ENCODE measurements around the gene ISL2.
A peak's percentile ranks its signal among the peaks of the same experiment; 100 is the strongest.

ISL2 gene

DNA sequence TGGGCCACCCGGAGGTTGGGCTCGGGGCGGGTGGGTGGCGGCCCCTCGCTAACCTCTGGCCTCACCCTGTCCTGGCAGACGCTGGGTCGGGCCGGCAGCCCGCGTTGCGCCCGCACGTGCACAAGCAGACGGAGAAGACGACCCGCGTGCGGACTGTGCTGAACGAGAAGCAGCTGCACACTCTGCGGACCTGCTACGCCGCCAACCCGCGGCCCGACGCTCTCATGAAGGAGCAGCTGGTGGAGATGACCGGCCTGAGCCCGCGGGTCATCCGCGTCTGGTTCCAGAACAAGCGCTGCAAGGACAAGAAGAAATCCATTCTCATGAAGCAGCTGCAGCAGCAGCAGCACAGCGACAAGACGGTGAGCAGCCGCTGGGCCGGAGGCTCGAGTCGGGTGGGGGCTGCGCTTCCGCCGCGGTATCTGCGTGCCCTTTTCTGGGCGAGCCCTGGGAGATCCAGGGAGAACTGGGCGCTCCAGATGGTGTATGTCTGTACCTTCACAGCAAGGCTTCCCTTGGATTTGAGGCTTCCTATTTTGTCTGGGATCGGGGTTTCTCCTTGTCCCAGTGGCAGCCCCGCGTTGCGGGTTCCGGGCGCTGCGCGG lies 3.7 kb downstream of the ISL2 start:
- H3K4me3 ChIP-seq: peak overlapping the region; percentile 13 to 38 (median 28)
- no peak overlapping the region for H3K27ac ChIP-seq

DNA sequence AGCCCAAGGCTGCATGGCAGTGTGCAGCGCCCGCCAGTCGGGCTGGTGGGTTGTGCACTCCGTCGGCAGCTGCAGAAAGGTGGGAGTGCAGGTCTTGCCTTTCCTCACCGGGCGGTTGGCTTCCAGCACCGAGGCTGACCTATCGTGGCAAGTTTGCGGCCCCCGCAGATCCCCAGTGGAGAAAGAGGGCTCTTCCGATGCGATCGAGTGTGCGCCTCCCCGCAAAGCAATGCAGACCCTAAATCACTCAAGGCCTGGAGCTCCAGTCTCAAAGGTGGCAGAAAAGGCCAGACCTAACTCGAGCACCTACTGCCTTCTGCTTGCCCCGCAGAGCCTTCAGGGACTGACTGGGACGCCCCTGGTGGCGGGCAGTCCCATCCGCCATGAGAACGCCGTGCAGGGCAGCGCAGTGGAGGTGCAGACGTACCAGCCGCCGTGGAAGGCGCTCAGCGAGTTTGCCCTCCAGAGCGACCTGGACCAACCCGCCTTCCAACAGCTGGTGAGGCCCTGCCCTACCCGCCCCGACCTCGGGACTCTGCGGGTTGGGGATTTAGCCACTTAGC lies 4.3 kb downstream of the ISL2 start:
- H3K4me3 ChIP-seq: peak overlapping the region; percentile 13 to 38 (median 28)
- H3K27ac ChIP-seq: no peak overlapping the region

DNA sequence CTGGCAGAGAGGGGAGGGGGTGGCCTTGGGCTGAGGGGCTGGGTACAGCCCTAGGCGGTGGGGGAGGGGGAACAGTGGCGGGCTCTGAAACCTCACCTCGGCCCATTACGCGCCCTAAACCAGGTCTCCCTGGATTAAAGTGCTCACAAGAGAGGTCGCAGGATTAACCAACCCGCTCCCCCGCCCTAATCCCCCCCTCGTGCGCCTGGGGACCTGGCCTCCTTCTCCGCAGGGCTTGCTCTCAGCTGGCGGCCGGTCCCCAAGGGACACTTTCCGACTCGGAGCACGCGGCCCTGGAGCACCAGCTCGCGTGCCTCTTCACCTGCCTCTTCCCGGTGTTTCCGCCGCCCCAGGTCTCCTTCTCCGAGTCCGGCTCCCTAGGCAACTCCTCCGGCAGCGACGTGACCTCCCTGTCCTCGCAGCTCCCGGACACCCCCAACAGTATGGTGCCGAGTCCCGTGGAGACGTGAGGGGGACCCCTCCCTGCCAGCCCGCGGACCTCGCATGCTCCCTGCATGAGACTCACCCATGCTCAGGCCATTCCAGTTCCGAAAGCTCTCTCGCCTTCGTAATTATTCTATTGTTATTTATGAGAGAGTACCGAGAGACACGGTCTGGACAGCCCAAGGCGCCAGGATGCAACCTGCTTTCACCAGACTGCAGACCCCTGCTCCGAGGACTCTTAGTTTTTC lies 4.9 kb downstream of the ISL2 start:
- no peak overlapping the region for H3K27ac ChIP-seq
- H3K4me3 ChIP-seq: peak overlapping the region in 4 of 7 experiments; percentile 3 to 38 (median 27)

GRCh38 chr15:76342058-76342381 lies 5.4 kb downstream of the ISL2 start:
- H3K4me3 ChIP-seq: peak overlapping the region in 1 of 7 experiments; percentile 5
- H3K27ac ChIP-seq: no peak overlapping the region

GRCh38 chr15:76342382-76343201 lies 6.0 kb downstream of the ISL2 start:
- Histone ChIP-seq H3K4me3 (peak overlapping the region in 3 of 7 experiments; percentile 4 to 17 (median 13)), H3K27ac (no peak overlapping the region)

GRCh38 chr15:76343313-76343996 lies 6.9 kb downstream of the ISL2 start:
- Histone ChIP-seq H3K4me3 (no peak overlapping the region), H3K27ac (no peak overlapping the region)

DNA sequence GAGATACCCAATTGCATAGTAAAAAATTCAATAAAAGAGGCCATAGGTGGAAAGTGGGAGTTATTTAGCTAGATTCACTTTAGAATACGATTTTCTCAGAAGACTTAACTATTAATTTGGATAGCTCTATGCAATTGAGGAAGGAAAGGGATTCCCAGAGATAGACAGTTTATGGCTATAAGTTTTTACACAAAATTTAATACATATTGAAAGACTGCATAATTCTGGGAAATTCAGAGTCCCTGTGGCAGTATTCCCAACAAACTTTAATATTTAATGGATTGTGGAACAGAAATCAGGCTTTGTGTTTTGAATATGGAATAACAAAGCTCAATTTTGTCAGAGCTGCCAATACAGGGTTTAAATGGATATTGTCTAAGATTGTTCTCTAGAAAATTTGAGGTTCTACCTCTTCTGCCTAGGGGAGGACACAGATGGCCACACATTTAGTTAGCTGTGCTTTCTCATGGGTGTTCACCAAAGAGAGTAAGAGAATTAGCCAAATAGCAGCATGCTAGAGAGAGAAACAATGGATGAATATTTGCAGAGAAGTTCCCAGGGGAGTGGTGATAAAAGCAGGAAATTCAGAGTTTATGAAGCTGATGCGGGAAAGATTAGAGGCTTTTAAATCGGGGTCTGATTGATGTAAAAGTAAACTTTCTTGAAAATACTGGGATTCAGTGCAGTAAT lies 8.5 kb downstream of the ISL2 start:
- no peak overlapping the region for H3K4me3 ChIP-seq
- H3K27ac ChIP-seq: no peak overlapping the region

DNA sequence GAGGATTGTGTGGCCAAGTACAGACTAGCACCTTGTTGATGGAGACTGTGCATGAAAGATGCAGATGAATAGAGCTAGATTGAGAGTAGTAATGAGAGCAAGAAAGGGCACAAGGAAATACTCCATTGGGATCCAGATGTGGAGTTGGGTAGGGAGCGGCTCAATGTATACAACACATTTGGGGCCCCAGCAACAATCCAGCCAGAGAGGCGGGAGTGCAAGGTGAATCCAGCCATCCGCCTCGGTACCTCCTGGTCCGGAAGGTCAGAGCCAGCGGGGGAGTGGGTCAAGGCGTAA lies 9.0 kb downstream of the ISL2 start:
- H3K4me3 ChIP-seq: peak overlapping the region in 2 of 7 experiments; percentile 45 to 47

DNA sequence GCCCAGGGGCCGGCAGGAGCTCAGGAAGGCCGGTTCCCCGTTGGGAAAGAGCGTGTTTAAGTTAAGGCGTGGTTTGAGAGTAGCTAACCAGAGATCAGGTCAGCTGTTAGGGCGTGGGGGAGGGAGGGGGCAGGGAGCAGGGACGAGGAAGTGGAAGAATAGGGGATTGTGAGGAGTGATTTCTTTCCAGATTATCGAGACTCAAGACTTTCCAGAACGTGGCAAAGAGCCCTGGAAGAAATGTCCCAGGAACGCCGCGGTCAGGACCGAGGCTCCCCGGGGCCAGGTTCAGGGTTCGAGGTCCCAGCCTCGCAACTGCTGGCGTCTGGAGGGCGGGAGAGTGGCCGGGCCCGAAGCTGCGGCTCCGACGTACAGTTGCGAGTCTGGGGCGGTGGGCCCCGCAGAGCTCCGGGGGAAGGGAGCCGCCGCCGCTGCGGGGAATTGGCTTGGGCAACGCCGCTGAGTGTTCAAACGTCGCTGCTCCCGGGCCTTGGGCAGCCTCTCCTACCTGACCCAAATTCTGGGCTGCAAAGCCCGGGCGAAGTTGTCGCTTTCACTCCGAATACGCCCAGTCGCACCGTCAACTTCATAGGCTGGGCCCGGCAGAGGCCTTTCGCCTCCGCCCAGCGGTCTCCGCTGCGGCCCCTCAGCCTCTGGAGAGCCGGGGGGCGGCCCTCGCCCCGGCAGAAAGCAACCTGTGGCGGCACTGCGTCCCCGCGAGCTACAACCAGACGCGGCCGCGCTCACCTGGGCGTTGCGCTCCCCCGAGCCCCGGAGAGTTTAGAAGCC lies 9.5 kb downstream of the ISL2 start:
- Histone ChIP-seq H3K27ac (no peak overlapping the region), H3K4me3 (peak overlapping the region; percentile 25 to 47 (median 34))

More for the DNA sequence above, 9.0 kb downstream of the ISL2 start:
- no peak overlapping the region for H3K27ac ChIP-seq

DNA sequence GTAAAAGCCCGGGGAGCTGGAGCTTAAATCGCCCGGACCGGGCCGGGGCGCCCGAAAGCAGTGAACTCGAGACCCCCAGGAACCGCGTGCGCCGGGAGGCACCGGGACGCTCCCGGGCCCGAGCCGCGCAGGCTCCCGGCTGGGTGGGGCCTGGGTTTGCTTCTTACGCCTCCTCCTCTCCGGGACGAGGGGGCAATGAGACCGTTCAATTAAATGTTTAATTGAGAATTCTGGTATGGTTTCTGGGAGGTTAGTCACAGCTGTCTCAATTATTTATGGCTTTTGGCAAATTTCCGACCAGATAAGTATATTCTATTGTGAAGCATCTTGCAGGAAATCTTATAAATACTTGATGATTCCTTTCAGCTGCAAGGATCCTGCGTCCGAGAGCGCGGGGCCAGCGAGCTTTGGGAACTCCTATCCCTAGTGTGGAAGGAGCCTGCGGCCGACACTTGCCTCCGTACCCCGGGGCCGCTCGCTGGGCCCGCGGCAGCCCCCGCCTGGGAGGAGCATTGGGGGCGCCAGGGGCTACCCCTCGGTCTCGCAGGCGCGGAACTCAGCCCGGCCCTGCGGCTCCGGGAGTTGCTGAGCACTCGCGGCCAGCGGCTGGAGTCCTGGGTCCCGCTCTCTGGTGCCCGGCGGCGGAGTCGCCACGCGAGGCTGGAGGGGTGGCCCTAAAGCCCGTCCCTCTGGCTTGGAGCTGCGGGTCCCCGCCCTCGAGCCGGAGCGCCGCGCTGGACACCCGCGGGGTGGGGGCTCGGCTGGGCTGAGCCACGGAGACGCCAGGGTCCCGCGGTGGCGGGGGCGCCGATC lies 10.3 kb downstream of the ISL2 start:
- Histone ChIP-seq H3K4me3 (peak overlapping the region; percentile 25 to 47 (median 34)), H3K27ac (no peak overlapping the region)

DNA sequence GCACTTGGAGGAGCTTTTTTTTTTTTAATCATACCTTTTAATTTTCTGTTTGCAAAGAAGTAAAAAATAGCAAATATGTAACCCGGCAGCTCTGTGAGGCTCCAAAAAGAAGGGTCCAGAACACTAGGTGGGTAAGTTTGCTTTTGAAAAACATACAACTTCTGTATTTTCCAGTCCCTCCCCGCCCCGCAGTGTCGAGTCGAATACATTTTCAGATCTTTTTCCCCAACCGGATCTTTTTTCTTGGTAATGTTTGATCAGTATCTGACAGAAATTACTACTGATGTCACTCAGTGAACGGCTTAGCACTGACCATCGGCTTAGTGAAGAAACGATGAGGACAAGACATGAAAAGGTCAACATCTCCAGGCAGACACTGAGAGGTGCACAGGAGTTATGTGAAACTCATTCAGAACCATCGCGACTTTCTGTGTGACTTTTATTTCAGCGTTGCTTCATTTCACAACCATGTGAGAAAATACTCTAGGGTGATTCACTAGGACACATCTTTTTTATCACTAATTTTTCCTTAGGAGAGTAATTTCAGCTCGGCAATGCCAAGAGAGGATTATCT lies 11.0 kb downstream of the ISL2 start:
- Histone ChIP-seq H3K27ac (no peak overlapping the region), H3K4me3 (peak overlapping the region in 1 of 7 experiments; percentile 33)

DNA sequence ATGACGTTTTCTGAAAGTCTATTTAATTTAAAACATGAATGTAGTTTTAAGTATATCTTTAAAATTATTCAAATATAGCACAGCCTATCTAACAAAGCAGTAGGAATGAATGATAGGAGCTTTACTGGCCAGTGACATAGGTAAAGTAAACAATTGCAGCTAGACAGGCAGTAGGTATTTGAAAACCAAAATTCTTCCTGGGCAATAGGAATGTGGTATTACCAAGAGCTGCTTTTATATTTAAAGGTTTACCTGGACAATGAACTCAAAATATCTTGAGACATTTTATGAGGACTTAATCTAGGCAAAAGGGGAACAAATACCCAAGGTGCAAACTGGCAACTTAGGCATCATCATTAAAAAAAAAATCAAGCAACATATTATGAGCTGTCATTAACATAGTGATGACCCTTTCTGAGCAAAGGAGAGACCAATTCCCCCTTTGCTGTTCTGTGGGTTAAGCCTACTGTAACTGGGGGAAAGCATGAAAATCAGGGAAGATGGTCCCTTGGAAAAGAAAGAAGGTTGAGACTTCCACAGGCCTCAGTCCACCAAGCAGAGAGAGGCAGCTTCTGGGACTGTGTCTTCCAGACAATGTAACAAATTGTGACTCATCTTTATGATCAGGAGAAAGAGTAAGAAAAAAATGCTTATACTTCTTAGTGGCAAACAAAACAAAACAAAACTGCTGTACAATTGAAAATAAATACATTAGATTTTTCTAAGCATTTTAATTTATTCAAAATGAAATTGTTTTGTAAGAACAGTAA lies 12.9 kb downstream of the ISL2 start:
- H3K27ac ChIP-seq: no peak overlapping the region
- no peak overlapping the region for H3K4me3 ChIP-seq

- Histone ChIP-seq H3K4me3 (no peak overlapping the region), H3K27ac (no peak overlapping the region)
Measured at GRCh38 chr15:76353023-76353577, 16.5 kb downstream of the ISL2 start.

DNA sequence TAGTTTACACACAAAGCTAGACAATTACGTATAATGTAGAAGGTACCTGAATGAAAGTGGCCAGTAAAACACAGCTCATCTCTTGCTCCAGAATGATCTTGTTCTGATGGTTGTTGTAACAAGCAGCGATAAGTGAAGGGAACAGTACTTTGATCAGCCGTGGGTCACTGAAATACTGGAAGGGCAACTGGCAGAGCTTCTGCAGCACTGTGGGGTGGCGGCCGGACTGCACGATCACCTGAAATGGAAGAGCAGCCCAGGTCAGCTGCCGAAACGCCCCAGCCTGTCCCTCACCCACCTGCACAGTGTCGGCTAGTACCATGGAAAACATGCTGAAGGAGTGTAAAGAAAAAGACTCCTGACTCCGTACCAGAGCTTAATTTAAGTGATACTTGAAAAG lies 17.3 kb downstream of the ISL2 start:
- no peak overlapping the region for H3K27ac ChIP-seq
- no peak overlapping the region for H3K4me3 ChIP-seq

DNA sequence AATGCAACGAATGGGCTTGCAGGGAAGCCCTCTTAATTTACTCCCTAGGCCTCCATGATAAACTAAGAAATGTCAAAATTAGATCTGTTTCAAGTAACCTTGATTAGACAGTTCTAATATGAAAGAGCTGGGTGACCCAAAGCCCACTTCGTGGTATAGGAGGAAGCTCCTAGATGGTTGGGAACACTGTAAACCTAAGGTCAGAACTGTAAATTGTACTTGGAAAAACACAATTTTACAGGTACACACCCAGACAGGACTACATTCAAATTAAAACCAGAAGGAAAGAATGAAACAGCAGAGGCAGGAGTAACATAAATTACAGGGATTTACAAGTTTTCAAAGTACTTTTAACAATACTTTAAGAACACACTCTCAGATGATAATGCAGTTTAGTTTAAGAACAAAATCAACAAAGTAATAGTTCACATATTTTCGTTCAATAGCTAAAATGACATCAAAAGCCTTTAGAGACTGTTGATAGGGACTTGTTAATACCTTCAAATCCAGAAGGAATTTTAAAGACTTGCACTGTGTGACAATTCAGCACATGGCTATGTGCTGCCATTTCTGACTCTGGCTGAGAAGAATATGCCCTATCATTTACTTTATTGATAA lies 18.4 kb downstream of the ISL2 start:
- Histone ChIP-seq H3K27ac (no peak overlapping the region), H3K4me3 (no peak overlapping the region)

- H3K27ac ChIP-seq: no peak overlapping the region
- H3K4me3 ChIP-seq: no peak overlapping the region
Measured at GRCh38 chr15:76358453-76358852, 21.9 kb downstream of the ISL2 start.
